ENCODE data around the gene NDUFAF8.

DNA sequence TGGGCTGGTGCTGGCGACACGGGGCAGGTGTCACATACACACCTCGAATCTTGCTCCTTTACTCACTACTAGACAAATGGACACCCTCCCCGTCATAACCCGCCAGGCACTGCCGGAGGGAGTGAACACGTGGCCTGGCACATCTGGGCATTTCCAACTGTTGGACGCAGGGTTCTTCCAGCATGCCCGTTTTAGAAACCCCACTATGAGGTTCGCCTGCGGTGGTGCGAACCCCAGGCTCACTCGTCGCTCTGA lies 9.5 kb upstream of the NDUFAF8 start:
- no peak for TF ChIP-seq CTCF (IDR thresholded peaks at IDR 0.05; ENCODE audit: insufficient read depth, low read length, poor library complexity, severe bottlenecking)
- no peak for TF ChIP-seq EZH2phosphoT487 (conservative IDR thresholded peaks at IDR 0.05; ENCODE audit: low read length)
